CD4-positive, alpha-beta T cell treated with Interleukin-17A for 1 hour (primary cell): ENCODE results near the gene SPOCK1.

Experiments used
- DNase-seq: peaks from one replicate; pipeline ENCODE4 v3.0.0-alpha.2; 2020

SPOCK1 gene

GRCh38 chr5:137216976-137217598, 282.0 kb downstream of the SPOCK1 start:
- no peak for DNase-seq

GRCh38 chr5:137215780-137216179, 283.3 kb downstream of the SPOCK1 start:
- DNase-seq = no peak

- no peak for DNase-seq
These were observed 283.9 kb downstream of the SPOCK1 start for GRCh38 chr5:137215261-137215660.

- DNase-seq = no peak
These were observed 284.5 kb downstream of the SPOCK1 start for GRCh38 chr5:137214446-137215189.

GRCh38 chr5:137212471-137212870, 286.7 kb downstream of the SPOCK1 start:
- no peak for DNase-seq

GRCh38 chr5:137209232-137209809, 289.8 kb downstream of the SPOCK1 start:
- DNase-seq = no peak

GRCh38 chr5:137207023-137207760, 291.9 kb downstream of the SPOCK1 start:
- DNase-seq = no peak

- DNase-seq = no peak
These were observed 293.0 kb downstream of the SPOCK1 start for GRCh38 chr5:137206030-137206715.

GRCh38 chr5:137205231-137206027, 293.7 kb downstream of the SPOCK1 start:
- DNase-seq = no peak

GRCh38 chr5:137203011-137203632, 296.0 kb downstream of the SPOCK1 start:
- DNase-seq = no peak

GRCh38 chr5:137201876-137202275, 297.2 kb downstream of the SPOCK1 start:
- no peak for DNase-seq

GRCh38 chr5:137200906-137201700, 298.0 kb downstream of the SPOCK1 start:
- DNase-seq = no peak

- no peak for DNase-seq
These were observed 299.2 kb downstream of the SPOCK1 start for GRCh38 chr5:137199966-137200365.

GRCh38 chr5:137199201-137199600, 299.9 kb downstream of the SPOCK1 start:
- DNase-seq = no peak

- no peak for DNase-seq
These were observed 303.6 kb downstream of the SPOCK1 start for GRCh38 chr5:137195483-137195882.

- DNase-seq = no peak
These were observed 304.8 kb downstream of the SPOCK1 start for GRCh38 chr5:137194300-137194699.

GRCh38 chr5:137192293-137192743, 306.8 kb downstream of the SPOCK1 start:
- no peak for DNase-seq

- DNase-seq = no peak
These were observed 307.9 kb downstream of the SPOCK1 start for GRCh38 chr5:137191179-137191578.

GRCh38 chr5:137190441-137190840, 308.7 kb downstream of the SPOCK1 start:
- DNase-seq = no peak

GRCh38 chr5:137190031-137190430, 309.1 kb downstream of the SPOCK1 start:
- no peak for DNase-seq

- DNase-seq = no peak
These were observed 310.6 kb downstream of the SPOCK1 start for GRCh38 chr5:137188566-137188965.
